Dedifferentiated amniotic fluid mesenchymal stem cell (primary cell): ENCODE results near the gene DPP6.

Experiments used
- DNase-seq: peaks from one replicate; pipeline ENCODE4 v3.0.0-alpha.2; 2016; ENCODE audit errors: extremely low spot score

DPP6 gene

GRCh38 chr7:154532771-154533170 lies 480.6 kb downstream of the DPP6 start:
- no peak for DNase-seq

- no peak for DNase-seq
Measured at GRCh38 chr7:154540596-154540995, 488.4 kb downstream of the DPP6 start.

- no peak for DNase-seq
Measured at GRCh38 chr7:154541606-154542005, 489.4 kb downstream of the DPP6 start.

- DNase-seq = no peak
Measured at GRCh38 chr7:154546946-154547587, 494.9 kb downstream of the DPP6 start.

- DNase-seq = no peak
Measured at GRCh38 chr7:154553711-154554265, 501.6 kb downstream of the DPP6 start.

- no peak for DNase-seq
Measured at GRCh38 chr7:154559454-154559853, 507.3 kb downstream of the DPP6 start.

- no peak for DNase-seq
Measured at GRCh38 chr7:154564676-154565075, 512.5 kb downstream of the DPP6 start.

- no peak for DNase-seq
Measured at GRCh38 chr7:154566877-154567276, 514.7 kb downstream of the DPP6 start.

GRCh38 chr7:154568346-154568745 lies 516.1 kb downstream of the DPP6 start:
- DNase-seq = no peak

- DNase-seq = no peak
Measured at GRCh38 chr7:154569916-154570315, 517.7 kb downstream of the DPP6 start.

- no peak for DNase-seq
Measured at GRCh38 chr7:154571772-154572171, 519.6 kb downstream of the DPP6 start.

- DNase-seq = no peak
Measured at GRCh38 chr7:154574235-154574634, 522.0 kb downstream of the DPP6 start.

- DNase-seq = no peak
Measured at GRCh38 chr7:154575497-154575896, 523.3 kb downstream of the DPP6 start.

GRCh38 chr7:154576604-154577003 lies 524.4 kb downstream of the DPP6 start:
- DNase-seq = no peak

GRCh38 chr7:154577141-154577873 lies 525.1 kb downstream of the DPP6 start:
- DNase-seq = no peak

- DNase-seq = no peak
Measured at GRCh38 chr7:154578336-154578735, 526.1 kb downstream of the DPP6 start.

GRCh38 chr7:154579711-154580110 lies 527.5 kb downstream of the DPP6 start:
- no peak for DNase-seq

GRCh38 chr7:154581251-154581890 lies 529.2 kb downstream of the DPP6 start:
- DNase-seq = no peak

GRCh38 chr7:154583454-154583853 lies 531.3 kb downstream of the DPP6 start:
- DNase-seq = no peak

GRCh38 chr7:154584352-154585252 lies 532.4 kb downstream of the DPP6 start:
- no peak for DNase-seq

GRCh38 chr7:154587792-154588191 lies 535.6 kb downstream of the DPP6 start:
- no peak for DNase-seq

GRCh38 chr7:154591544-154591943 lies 539.3 kb downstream of the DPP6 start:
- DNase-seq = no peak
